Natural killer cell treated with Interleukin-12 subunit alpha and Interleukin-12 subunit beta and Interleukin-15 and Interleukin-18, amount 100 ng/mL, for 72 hours (primary cell): ENCODE data around the gene HIVEP2. TPM values are rescaled to one million over a fixed set of nuclear protein-coding genes. Genes with fewer than 3 reads are reported as not detected.
A peak's percentile ranks its signal among the peaks of the same experiment; 100 is the strongest.

Source experiments
- ATAC-seq, 2 donors: fragments of 150-1000 bp; cut with Tn5 transposase in 1 of 2; sonication (Bioruptor Pico), chemical (Tn5 transposase) in 1 of 2; 2 replicates each; pipeline ENCODE4 v1.10.0; 2021
- DNase-seq: peaks from one replicate; pipeline ENCODE4 v3.0.0; 2022; ENCODE audit warnings: low spot score
- H3K27ac Mint-ChIP-seq, 2 donors: 1 replicate in 1 of 2; 2 replicates in 1 of 2; pipeline ENCODE4 v1.8.0; 2022; ENCODE audit warnings: mixed read lengths in 2 of 2, mild to moderate bottlenecking in 1 of 2, moderate library complexity in 1 of 2
- H3K27me3 Mint-ChIP-seq, 2 donors: 1 replicate in 1 of 2; 2 replicates in 1 of 2; pipeline ENCODE4 v1.8.0; 2022; ENCODE audit warnings: mixed read lengths in 2 of 2
- H3K36me3 Mint-ChIP-seq: one replicate; pipeline ENCODE4 v1.8.0; 2022; ENCODE audit warnings: mixed read lengths
- H3K4me1 Mint-ChIP-seq, 2 donors: 1 replicate in 1 of 2; 2 replicates in 1 of 2; pipeline ENCODE4 v1.8.0; 2022; ENCODE audit warnings: low read depth in 2 of 2, mixed read lengths in 2 of 2, mild to moderate bottlenecking in 1 of 2
- H3K4me3 Mint-ChIP-seq: one replicate; pipeline ENCODE4 v1.8.0; 2022; ENCODE audit warnings: mixed read lengths
- H3K9me3 Mint-ChIP-seq: 2 replicates; pipeline ENCODE4 v1.8.0; 2022; ENCODE audit warnings: mixed read lengths
- total RNA-seq, 2 donors: library from RNA; stranded (reverse); gene quantifications; one replicate each; pipeline ENCODE4 v1.2.3, GENCODE V29; 2022

HIVEP2 gene
- total RNA-seq, 2 donors from 2014 or later, result 45.7 to 58.1 TPM

DNA sequence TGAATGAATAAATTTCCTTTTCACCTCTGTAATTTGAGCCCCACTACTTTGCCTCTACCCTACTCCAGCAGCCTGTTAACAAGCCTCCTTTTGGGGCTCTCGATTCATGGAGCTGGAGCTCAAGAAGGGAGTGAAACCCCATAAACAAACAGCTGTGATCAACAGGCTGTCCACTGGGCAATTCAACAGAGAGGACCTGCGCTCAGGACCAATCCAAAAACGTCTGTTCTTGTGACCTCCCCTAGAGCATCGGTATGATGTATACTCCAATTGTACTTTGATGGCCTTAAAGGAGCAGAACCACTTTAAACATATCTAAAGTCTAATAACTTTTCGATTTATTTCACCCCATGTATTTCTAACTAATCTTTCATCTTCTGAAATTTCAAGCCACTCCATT, 37.4 kb downstream of the HIVEP2 start:
- no peak for DNase-seq
- H3K27ac Mint-ChIP-seq, result peak overlapping the region; percentile 76 to 89
- peaks cover 14% of the 10 kb centered on the region for H3K36me3 Mint-ChIP-seq
- peaks cover 54 to 63% of the 10 kb centered on the region in 2 donors for H3K4me1 Mint-ChIP-seq
- H3K27me3 Mint-ChIP-seq, result no peaks in the 10 kb centered on the region
- H3K4me3 Mint-ChIP-seq, result peak overlapping the region; percentile 88
- peak in 1 of 2 donors; percentile 10 for ATAC-seq
- H3K9me3 Mint-ChIP-seq, result peaks cover 4% of the 10 kb centered on the region

DNA sequence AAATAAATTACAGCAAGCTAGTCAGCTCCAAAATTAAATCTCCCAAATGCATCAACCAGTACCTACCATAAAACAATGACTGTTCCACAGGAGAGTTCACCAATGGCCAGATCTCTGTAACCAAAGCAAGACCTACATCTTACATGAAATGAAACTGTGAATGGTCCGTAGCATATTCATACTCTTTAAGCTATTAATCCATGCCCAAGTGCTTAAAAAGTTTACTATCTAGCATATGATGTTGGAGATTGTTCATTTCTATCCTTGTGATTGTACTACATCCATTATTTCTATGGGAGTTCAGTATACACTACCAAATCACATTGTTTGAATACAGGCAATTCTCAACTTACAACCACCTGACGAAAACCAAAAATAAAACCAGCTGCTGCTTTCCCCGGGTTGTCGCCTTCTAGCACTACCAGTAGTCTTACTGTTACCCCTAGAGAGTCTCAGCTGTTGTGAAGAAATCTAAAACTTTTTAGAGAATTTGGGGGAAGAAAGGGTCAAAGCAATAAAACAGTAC, 38.0 kb downstream of the HIVEP2 start:
- no peaks in the 10 kb centered on the region for H3K27me3 Mint-ChIP-seq
- peak overlapping the region; percentile 88 for H3K4me3 Mint-ChIP-seq
- peak overlapping the region; percentile 76 to 89 for H3K27ac Mint-ChIP-seq
- peaks cover 4% of the 10 kb centered on the region for H3K9me3 Mint-ChIP-seq
- H3K36me3 Mint-ChIP-seq, result peaks cover 10% of the 10 kb centered on the region
- no peak for DNase-seq
- peak; percentile 53 for ATAC-seq
- H3K4me1 Mint-ChIP-seq, result peaks cover 55 to 64% of the 10 kb centered on the region in 2 donors

DNA sequence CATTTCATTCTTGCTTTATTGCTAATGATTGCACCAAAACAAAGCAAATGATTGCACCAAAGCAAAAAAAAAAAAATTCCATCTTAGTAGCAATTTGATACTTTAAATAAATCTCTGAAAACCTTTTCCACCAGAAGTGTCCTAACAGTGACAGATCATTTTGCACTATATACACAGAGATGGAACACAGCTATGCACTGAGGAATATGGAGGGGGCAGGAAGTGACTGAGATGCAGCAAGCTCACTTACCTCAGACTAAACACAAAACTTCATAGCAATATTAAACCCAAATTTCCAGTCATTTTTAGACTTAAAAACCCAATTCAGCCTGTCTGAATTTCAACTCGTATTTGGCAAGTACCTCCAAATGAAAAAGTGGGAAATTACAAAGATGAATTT, 41.2 kb downstream of the HIVEP2 start:
- H3K4me3 Mint-ChIP-seq, result peak overlapping the region; percentile 80
- H3K36me3 Mint-ChIP-seq, result peaks cover 17% of the 10 kb centered on the region
- ATAC-seq (peak in 1 of 2 donors; percentile 63), DNase-seq (no peak)
- H3K27me3 Mint-ChIP-seq, result no peaks in the 10 kb centered on the region
- peaks cover 4% of the 10 kb centered on the region for H3K9me3 Mint-ChIP-seq
- H3K4me1 Mint-ChIP-seq, result peaks cover 56 to 65% of the 10 kb centered on the region in 2 donors
- H3K27ac Mint-ChIP-seq, result peak overlapping the region; percentile 90 to 98

DNA sequence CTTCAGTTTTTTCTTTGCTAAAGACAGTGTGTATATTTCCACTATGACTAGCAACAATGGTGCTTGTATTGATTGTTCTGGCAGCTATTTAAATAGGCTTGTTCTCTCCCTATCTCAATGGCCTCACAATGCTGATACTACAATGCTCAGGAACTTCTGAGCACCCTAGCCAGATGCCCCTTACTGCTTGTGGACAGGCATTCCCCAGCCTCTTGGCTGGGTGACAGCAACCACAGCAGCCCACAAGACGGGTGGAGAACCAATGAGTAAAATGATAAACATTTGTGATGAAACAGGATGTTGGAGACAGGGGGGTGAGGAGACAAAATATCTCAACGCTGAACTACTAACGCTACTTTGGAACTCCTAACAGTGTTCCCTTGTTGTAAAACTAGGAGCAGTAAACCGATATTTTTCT, 42.3 kb downstream of the HIVEP2 start:
- H3K27me3 Mint-ChIP-seq, result no peaks in the 10 kb centered on the region
- no peaks in the 10 kb centered on the region for H3K9me3 Mint-ChIP-seq
- H3K36me3 Mint-ChIP-seq, result peaks cover 9% of the 10 kb centered on the region
- peak overlapping the region; percentile 90 to 98 for H3K27ac Mint-ChIP-seq
- ATAC-seq (peak; percentile 92 to 97), DNase-seq (peak; percentile 90)
- peaks cover 46 to 56% of the 10 kb centered on the region in 2 donors for H3K4me1 Mint-ChIP-seq
- H3K4me3 Mint-ChIP-seq, result peak overlapping the region; percentile 84

DNA sequence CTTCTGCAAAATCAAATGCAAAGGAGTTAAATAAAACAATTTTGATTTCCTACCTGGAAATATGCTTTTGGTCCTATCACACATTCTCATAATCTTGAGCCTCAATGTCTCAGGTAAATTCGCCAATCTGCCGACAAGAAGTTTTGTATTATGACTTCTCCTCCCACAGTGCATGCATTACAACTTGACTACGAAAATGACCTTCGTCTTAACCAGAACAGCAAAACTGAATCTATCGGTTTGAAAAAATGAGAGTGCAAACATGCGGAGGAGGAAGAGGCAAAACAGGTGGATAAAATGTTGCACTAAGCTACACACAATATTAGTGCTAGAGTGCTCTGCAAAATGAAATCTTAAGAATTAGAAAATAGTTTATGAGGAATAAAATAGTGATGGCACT, 43.4 kb downstream of the HIVEP2 start:
- Mint-ChIP-seq H3K36me3 (peaks cover 7% of the 10 kb centered on the region), H3K9me3 (no peaks in the 10 kb centered on the region), H3K4me1 (peaks cover 36 to 46% of the 10 kb centered on the region in 2 donors), H3K27me3 (no peaks in the 10 kb centered on the region), H3K4me3 (peak overlapping the region; percentile 84), H3K27ac (peak overlapping the region; percentile 90 to 98)
- DNase-seq, result no peak
- no peak for ATAC-seq

DNA sequence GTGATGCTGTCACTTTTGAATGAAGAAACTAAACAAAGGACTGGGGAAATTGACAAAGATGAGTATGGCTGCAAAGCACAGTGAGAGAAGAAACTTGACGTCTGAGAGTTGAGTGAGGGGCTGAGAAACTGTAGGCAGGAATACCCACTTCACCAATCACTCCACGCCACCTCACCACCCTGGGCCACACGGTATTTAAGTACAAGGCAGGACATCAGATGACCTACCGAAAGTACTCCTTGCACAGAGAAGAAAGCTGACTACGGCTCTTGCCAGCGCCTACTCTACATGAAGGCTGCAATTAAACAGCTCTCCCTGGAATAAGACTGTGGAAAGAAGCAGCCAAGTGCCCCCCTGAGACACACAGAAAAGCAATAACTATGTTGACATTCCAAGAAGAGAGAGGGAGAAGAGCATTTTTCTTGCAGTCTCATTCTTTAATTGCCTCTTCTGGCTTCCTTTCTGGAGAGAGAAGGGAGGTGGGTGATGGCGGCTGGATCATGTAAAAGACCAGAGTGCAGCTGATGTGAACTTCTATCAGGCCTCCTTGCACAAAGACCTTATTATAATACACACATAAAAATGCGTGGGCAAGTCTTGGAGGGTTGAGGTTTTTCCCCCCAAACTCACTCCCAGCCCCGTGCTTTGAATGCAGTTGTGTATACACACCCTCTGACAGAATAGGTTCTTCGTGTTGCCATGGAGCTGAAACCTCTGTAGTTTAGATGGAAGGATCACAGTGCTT, 44.6 kb downstream of the HIVEP2 start:
- H3K4me3 Mint-ChIP-seq, result no peak overlapping the region
- ATAC-seq, result no peak
- peak overlapping the region in 1 of 2 donors; percentile 72 for H3K27ac Mint-ChIP-seq
- H3K9me3 Mint-ChIP-seq, result no peaks in the 10 kb centered on the region
- DNase-seq, result no peak
- peaks cover 14% of the 10 kb centered on the region for H3K36me3 Mint-ChIP-seq
- no peaks in the 10 kb centered on the region for H3K27me3 Mint-ChIP-seq
- peaks cover 38 to 43% of the 10 kb centered on the region in 2 donors for H3K4me1 Mint-ChIP-seq

DNA sequence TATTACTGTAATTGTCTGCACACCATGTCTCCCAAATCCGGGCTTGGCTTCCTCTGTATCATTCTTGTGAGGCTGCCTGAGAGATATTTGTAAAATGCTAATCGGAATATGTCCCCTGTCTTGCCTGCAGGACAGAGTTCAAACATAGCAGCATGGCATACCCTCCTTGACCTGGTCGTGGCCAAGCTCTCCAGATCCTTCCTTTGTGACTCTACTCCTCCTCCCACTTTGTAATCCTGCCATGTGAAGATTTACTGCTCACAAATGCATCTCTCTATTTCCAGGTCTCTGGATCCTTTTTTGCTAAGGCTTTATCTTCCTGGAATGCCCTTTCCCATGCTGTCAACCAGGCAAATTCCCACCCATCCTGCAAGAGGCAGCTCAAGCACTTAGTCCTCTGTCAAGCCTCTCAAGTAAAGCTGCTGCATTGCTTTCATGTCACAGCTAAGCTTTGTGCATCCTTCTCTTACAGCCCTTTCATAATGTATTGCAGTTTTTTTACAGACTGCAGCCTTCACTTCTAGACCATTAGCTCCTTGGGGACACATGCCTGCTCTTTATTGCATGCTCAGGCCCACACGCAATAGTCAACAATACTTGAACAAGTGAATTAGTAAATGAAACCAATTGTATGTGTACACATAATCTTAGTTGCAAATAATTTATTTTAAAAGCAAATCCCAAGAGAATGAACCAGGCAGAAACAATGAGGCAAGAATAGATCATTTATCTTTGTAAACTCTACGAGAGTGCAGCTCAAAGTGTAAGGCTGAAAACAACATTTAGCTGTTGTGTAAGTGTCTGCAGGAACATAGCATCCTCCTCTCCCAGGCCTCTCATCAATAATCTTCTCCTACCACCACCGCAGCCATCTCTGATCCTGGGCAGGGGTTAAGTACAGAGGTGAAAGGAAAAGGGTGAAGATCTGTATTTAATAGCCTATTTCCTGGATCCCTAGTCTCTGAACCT, 45.8 kb downstream of the HIVEP2 start:
- Mint-ChIP-seq H3K9me3 (no peaks in the 10 kb centered on the region), H3K4me1 (peaks cover 32 to 36% of the 10 kb centered on the region in 2 donors), H3K4me3 (no peak overlapping the region), H3K27me3 (no peaks in the 10 kb centered on the region), H3K27ac (no peak overlapping the region), H3K36me3 (peaks cover 19% of the 10 kb centered on the region)
- DNase-seq (no peak), ATAC-seq (no peak)

DNA sequence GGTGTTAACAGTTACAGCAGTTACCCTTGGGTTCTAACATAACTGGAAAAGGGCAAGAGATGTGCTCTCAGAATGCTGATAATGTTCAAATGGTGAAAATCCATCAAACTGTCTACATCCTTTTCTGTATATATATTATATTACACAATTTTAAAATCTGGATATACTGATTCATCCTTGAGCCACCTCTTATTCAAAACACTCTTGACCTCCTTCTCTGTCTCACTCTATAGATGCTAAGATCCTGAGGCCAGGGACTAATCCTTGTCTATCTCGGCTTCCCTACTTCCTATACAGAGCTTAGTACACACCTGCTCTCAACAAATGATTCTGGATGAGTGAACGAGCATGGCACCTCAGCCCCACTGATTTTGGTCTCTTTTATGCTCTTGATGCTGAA, 47.3 kb downstream of the HIVEP2 start:
- Mint-ChIP-seq H3K36me3 (peaks cover 19% of the 10 kb centered on the region), H3K27me3 (no peaks in the 10 kb centered on the region), H3K9me3 (no peaks in the 10 kb centered on the region), H3K4me3 (no peak overlapping the region), H3K4me1 (peaks cover 21 to 22% of the 10 kb centered on the region in 2 donors), H3K27ac (no peak overlapping the region)
- ATAC-seq, result no peak
- no peak for DNase-seq

DNA sequence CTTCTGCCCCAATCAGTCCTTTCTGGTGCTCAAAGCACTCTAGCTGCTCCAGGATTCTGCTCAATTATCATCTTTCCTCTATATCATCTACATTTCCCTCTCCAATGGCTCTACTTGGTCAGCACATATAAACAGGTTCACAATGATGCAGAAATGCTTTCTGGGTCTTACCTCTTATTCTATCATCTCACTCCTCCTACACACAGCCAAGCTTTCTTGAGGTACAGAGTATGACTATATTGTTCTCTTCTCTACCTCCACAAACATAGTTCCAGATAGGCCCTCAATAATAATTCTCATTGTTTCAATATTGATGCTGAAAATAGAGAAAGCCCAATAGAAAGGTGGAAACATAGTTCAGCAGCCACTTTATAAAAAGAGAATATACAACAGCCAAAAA, 48.2 kb downstream of the HIVEP2 start:
- peaks cover 18 to 21% of the 10 kb centered on the region in 2 donors for H3K4me1 Mint-ChIP-seq
- no peak overlapping the region for H3K4me3 Mint-ChIP-seq
- no peaks in the 10 kb centered on the region for H3K9me3 Mint-ChIP-seq

DNA sequence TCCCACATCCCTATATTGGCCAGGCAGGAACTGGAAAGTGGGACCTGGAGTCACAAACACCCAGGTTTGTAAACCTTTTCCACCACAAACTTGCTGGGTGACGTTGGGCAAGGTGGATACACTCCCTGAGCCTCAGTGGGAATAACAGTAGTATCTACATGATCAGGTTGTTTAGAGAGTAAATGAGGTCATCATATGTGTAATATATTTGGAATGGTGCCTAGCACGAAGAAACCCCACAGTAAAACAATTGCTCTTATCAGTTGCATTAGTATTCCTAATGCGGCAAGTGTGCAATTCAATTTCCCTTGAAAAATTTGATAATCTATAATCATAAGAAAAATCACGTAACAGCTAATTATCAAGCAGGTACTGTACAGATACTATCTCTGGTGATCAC, 51.9 kb downstream of the HIVEP2 start:
- Mint-ChIP-seq H3K27ac (no peak overlapping the region), H3K4me1 (peaks cover 20 to 25% of the 10 kb centered on the region in 2 donors), H3K9me3 (peaks cover 5% of the 10 kb centered on the region), H3K4me3 (no peak overlapping the region), H3K27me3 (no peaks in the 10 kb centered on the region), H3K36me3 (peaks cover 20% of the 10 kb centered on the region)
- ATAC-seq (no peak), DNase-seq (no peak)

More for the DNA sequence above, 48.2 kb downstream of the HIVEP2 start:
- no peak for DNase-seq
- Mint-ChIP-seq H3K27ac (no peak overlapping the region), H3K36me3 (peaks cover 19% of the 10 kb centered on the region), H3K27me3 (no peaks in the 10 kb centered on the region)
- ATAC-seq, result no peak

DNA sequence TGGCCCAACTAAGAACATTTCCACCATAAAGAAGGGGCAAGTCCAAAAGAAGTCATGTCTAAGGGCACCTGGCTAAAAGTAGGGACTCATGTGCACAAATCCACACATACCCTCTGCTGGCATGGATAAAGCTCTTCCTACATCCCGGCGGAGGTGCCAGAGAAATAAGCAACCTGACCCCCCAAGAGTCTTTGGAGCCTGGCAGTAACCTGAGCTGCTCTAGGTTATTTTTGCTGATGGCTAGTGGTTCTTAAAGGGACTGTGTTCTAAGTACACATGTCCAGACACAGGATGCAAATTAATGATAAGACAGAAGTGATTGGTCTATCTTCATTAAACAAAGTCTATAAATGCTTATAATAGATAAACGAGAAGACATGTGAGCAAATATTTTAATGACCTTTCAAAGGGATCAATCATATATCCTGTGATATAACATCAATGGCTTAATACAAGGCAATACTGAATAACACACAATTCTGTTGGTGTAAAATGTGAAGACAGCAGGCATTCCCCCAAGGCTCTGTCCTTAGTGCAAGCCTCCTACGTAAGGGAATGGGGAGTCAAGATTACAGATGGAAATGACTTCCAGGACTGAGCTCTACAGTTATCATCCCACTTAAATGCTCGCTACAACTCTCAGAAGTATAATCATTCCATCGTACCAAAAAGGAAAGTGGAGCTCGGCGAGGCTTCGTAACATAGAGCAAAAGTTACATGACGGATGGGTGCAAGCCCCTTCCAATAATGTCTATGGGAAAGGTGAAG, 52.5 kb downstream of the HIVEP2 start:
- H3K36me3 Mint-ChIP-seq, result peaks cover 20% of the 10 kb centered on the region
- H3K27ac Mint-ChIP-seq, result peak overlapping the region in 1 of 2 donors; percentile 78
- ATAC-seq (no peak), DNase-seq (no peak)
- peaks cover 23 to 27% of the 10 kb centered on the region in 2 donors for H3K4me1 Mint-ChIP-seq
- peaks cover 5% of the 10 kb centered on the region for H3K9me3 Mint-ChIP-seq
- H3K27me3 Mint-ChIP-seq, result no peaks in the 10 kb centered on the region
- H3K4me3 Mint-ChIP-seq, result no peak overlapping the region

DNA sequence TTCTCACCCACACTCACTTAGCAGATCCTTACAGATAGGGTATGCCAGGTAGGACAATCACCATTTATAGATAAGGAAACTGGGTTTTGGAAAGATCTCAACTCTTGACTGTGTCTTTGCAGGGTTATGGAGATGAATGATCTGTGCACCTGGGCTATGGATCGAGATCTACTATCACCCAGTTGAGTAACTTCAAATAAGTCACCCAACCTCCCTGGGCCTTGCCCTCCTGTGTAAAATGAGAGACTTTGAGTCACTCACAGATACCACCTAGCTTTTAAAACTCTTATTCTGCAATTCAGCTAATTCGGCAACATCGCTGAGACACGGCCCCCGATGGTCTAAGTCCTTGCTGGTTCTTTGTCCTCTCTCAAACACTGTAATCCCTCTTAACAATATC, 53.5 kb downstream of the HIVEP2 start:
- DNase-seq (no peak), ATAC-seq (no peak)
- H3K27me3 Mint-ChIP-seq, result no peaks in the 10 kb centered on the region
- peaks cover 20% of the 10 kb centered on the region for H3K36me3 Mint-ChIP-seq
- H3K27ac Mint-ChIP-seq, result peak overlapping the region in 1 of 2 donors; percentile 62
- H3K4me3 Mint-ChIP-seq, result no peak overlapping the region
- H3K4me1 Mint-ChIP-seq, result peaks cover 33 to 37% of the 10 kb centered on the region in 2 donors
- H3K9me3 Mint-ChIP-seq, result peaks cover 5% of the 10 kb centered on the region

DNA sequence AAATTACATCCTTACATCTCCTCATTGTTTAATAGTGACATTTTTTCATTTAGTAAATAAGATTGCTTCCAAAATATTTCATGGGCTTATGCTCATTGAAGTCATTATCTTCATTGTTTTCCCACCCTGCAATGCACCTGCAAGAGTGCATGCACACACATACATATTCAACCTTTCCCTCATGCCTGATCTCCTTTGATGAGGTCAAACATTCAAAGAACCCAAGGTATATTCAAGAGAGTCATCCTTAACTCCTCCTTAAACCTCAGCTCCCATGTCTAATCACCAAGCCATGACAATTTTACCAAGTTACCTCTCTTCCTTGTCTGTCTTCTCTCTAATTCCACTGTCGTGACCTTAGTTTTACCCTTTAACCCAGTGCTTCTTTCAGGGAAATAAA, 56.5 kb downstream of the HIVEP2 start:
- H3K36me3 Mint-ChIP-seq, result peaks cover 11% of the 10 kb centered on the region
- H3K27me3 Mint-ChIP-seq, result no peaks in the 10 kb centered on the region
- DNase-seq (no peak), ATAC-seq (no peak)
- H3K4me3 Mint-ChIP-seq, result peak overlapping the region; percentile 7
- H3K9me3 Mint-ChIP-seq, result peaks cover 5% of the 10 kb centered on the region
- H3K27ac Mint-ChIP-seq, result peak overlapping the region; percentile 83 to 94
- H3K4me1 Mint-ChIP-seq, result peaks cover 53 to 55% of the 10 kb centered on the region in 2 donors
